Mesodermal cell (in vitro differentiated cells): Measurements from ENCODE around the gene SRGAP1.

Experiments used
- H3K27ac ChIP-seq: 2 replicates; pipeline ENCODE4 v1.7.0; 2013; ENCODE audit warnings: mild to moderate bottlenecking, low read depth, low read length, moderate library complexity; ENCODE audit not compliant: severe bottlenecking
- H3K36me3 ChIP-seq: 2 replicates; pipeline ENCODE4 v1.7.1; 2013; ENCODE audit warnings: mild to moderate bottlenecking, low read length, moderate library complexity; ENCODE audit not compliant: control insufficient read depth, insufficient read depth
- H3K4me1 ChIP-seq: one replicate; pipeline ENCODE4 v1.7.1; 2013; ENCODE audit warnings: mild to moderate bottlenecking, low read length; ENCODE audit not compliant: insufficient read depth, control insufficient read depth, poor library complexity, severe bottlenecking
- H3K4me3 ChIP-seq: 2 replicates; pipeline ENCODE4 v1.7.0; 2013; ENCODE audit warnings: low read length, control low read depth, mild to moderate bottlenecking; ENCODE audit not compliant: insufficient read depth, poor library complexity, severe bottlenecking; ENCODE audit errors: extremely low read depth
- H3K9me3 ChIP-seq: 2 replicates; pipeline ENCODE4 v1.7.1; 2013; ENCODE audit warnings: mild to moderate bottlenecking, low read length, moderate library complexity; ENCODE audit not compliant: control insufficient read depth
- WGBS, 2 experiments: methylation state at CpG; one replicate each; pipeline ENCODE4 v1.1.5; 2013; ENCODE audit warnings: missing lambda C conversion rate in 2 of 2; ENCODE audit not compliant: insufficient coverage in 2 of 2; 5-methylcytosine and 5-hydroxymethylcytosine counted together

SRGAP1 gene

DNA sequence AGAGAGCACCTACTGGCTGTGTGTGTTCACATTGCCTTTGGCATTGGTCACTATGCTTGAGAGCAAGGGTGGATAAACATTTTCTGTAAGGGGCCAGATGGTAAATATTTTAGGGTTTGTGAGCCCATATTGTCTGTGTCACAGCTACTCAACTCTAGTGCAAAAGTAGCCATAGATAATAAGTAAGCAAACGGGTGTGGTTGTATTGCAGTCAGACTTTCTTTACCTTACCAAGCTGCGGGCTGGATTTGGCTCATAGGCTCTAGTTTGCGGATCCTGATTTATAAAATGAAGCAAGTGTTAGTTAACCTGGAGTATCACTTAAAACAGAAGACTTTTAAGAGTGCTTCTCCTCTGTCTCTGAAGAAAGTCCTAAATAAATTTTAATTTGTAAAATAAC, 208.6 kb downstream of the SRGAP1 start:
- no peak overlapping the region for H3K4me3 ChIP-seq
- H3K36me3 ChIP-seq, result peaks cover 4% of the 10 kb centered on the region
- WGBS, 2 experiments, result 90% methylated on average over 2 of the region's 3 CpGs; no CpG with 5 or more reads in 1 of the 2 experiments
- no peak overlapping the region for H3K27ac ChIP-seq
- H3K4me1 ChIP-seq, result no peaks in the 10 kb centered on the region
- no peaks in the 10 kb centered on the region for H3K9me3 ChIP-seq

DNA sequence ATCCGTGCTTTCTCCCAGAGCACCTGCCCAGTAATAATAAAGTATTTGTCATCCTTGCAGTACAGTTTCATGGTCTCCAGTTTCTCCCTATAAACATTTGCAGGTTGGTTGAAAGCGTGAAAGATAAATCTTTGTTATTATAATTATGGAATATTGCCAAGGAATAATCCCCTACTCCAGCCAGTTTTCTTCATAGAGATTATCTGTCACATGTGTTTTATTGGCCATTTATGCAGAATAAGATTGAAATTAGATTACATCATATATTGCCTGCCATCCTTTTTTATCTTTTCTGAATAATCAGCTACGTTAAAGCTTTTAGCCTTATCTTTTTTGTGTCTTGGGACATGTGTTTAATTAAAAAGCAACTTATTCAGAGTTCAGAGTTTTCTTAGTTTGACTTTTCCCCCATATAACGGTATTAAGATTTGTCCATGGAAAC, 209.6 kb downstream of the SRGAP1 start:
- no peaks in the 10 kb centered on the region for H3K9me3 ChIP-seq
- 86% methylated on average over 1 of the region's 4 CpGs; no CpG with 5 or more reads in 1 of the 2 experiments for WGBS, 2 experiments
- peaks cover 4% of the 10 kb centered on the region for H3K36me3 ChIP-seq

DNA sequence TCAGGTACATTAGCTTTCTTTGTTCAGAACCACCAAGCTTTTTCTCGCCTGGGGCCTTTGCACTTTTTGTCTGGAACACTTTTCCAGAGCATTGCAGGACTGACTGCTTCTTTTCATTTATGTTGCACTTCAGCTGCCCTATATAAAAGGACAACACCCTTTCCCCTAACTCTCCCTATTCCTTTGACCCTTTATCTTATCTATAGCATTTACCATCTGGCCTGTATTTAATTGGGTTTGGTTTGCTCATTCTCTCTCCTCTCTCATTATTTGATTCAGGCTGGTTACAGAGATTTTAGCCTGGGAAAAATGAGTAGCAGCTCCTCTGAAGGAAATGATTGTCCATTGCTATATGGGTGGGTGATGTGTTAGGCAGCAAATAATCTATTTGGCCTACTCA, 212.2 kb downstream of the SRGAP1 start:
- no peaks in the 10 kb centered on the region for H3K4me1 ChIP-seq
- no peak overlapping the region for H3K27ac ChIP-seq
- peaks cover 4% of the 10 kb centered on the region for H3K36me3 ChIP-seq
- 94% methylated on average over 1 of the region's 1 CpG; no CpG with 5 or more reads in 1 of the 2 experiments for WGBS, 2 experiments
- no peak overlapping the region for H3K4me3 ChIP-seq
- no peaks in the 10 kb centered on the region for H3K9me3 ChIP-seq

More for the DNA sequence above, 209.6 kb downstream of the SRGAP1 start:
- Histone ChIP-seq H3K4me1 (no peaks in the 10 kb centered on the region), H3K4me3 (no peak overlapping the region), H3K27ac (no peak overlapping the region)

DNA sequence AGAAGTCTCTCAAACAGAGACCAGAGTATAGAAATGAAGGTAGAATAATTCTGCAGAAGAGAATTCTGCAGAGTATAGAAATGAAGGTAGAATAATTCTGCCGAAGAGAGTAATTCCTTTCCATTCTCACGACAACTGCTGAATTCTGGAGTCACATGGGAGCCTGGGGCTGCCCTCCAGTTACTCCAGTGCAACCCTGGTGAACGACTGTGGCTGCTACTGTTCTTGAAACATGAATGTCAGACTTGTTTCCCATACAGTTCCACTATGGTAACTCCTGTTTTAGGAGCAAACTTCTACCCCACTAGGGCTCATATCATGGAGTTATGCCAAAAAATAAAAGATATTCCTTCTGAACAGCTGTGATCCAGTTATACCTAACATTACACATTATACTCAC, 213.2 kb downstream of the SRGAP1 start:
- no peaks in the 10 kb centered on the region for H3K4me1 ChIP-seq
- peaks cover 4% of the 10 kb centered on the region for H3K36me3 ChIP-seq
- no peaks in the 10 kb centered on the region for H3K9me3 ChIP-seq
- H3K27ac ChIP-seq, result no peak overlapping the region
- 84 to 100% methylated on average over 2 to 3 of the region's 3 CpGs for WGBS, 2 experiments
- H3K4me3 ChIP-seq, result no peak overlapping the region

DNA sequence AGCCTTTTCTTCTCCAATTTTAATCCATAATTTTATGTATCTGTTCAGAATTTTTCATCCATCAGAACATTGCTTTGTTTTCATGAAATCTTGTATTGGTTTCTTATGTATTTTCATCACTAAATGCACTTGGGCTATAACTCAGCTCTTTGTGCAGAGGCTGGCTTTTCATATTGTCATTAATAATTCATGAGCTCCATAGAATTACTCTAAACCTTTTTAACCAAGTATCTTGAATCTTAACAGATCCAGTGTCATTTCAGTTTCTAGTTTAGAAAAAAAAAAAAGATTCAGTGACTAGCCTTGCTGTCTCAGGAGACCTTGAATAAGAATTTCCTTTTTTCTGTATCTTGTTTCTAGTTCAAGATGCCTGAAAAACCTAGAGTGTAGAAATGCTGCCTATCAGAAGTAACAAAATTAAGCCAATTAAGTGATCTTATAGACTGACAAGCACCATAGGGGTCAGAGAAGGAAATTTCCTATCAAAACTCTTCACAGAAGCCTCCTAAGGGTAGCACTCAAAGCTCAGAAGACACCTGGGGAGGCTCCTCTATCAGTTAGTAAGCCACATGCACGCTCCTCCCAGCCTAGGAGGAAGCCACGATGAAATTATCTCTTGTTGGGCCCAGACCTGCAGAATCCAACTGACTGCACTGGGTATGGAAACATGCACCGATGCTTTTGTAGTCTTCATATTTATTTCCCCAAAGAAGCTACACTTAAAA, 214.2 kb downstream of the SRGAP1 start:
- Histone ChIP-seq H3K4me1 (no peaks in the 10 kb centered on the region), H3K27ac (no peak overlapping the region)
- 67% methylated on average over 2 to 3 of the region's 3 CpGs for WGBS, 2 experiments

DNA sequence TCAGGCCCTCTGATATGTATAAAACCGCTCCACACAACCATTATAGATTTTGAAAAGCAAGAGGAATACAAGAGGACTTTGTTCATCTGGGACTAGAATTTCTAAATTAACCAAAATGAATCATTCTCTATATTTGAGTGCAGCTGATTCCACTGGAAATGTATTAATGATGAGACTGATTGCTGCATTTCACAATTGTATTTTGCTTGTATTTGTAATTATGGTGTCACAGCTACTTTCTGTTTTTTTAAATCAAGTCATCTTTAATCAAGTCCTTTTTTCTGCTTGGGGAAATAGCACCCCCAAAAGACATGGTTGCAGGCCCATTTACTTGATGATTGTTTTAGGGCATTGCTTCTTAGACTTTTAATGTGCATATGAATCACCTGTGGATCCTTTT, 215.2 kb downstream of the SRGAP1 start:
- WGBS, 2 experiments, result no CpG with 5 or more reads among the region's 1 CpG

More for the DNA sequence above, 214.2 kb downstream of the SRGAP1 start:
- Histone ChIP-seq H3K36me3 (peaks cover 7% of the 10 kb centered on the region), H3K4me3 (no peak overlapping the region), H3K9me3 (no peaks in the 10 kb centered on the region)

DNA sequence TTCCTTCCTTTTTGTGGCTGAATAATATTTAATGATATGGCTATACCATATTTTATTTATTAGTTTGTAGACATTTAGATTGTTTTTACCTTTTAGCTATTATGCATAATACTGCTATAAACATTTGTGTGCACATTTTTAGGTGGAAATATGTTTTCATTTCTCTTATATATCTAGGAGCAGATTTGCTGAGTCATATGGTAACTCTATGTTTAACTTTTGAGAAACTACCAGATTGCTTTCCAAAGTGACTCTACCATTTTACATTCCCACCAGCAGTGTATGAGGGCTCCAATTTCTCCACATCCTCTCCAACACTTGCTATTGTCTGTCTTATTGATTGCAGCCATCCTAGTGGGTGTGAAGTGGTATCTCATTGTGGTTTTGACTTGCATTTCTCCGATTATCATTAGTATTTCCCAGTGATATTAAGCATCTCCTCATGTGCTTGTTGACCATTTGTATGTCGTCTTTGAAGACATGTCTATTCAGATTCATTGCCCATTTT, 217.4 kb downstream of the SRGAP1 start:
- Histone ChIP-seq H3K27ac (no peak overlapping the region), H3K9me3 (no peaks in the 10 kb centered on the region), H3K4me1 (no peaks in the 10 kb centered on the region), H3K4me3 (no peak overlapping the region), H3K36me3 (peaks cover 16% of the 10 kb centered on the region)
- no CpG with 5 or more reads among the region's 2 CpGs for WGBS, 2 experiments

More for the DNA sequence above, 215.2 kb downstream of the SRGAP1 start:
- H3K4me1 ChIP-seq, result no peaks in the 10 kb centered on the region
- no peaks in the 10 kb centered on the region for H3K9me3 ChIP-seq
- H3K27ac ChIP-seq, result no peak overlapping the region
- H3K36me3 ChIP-seq, result peaks cover 9% of the 10 kb centered on the region
- H3K4me3 ChIP-seq, result no peak overlapping the region

DNA sequence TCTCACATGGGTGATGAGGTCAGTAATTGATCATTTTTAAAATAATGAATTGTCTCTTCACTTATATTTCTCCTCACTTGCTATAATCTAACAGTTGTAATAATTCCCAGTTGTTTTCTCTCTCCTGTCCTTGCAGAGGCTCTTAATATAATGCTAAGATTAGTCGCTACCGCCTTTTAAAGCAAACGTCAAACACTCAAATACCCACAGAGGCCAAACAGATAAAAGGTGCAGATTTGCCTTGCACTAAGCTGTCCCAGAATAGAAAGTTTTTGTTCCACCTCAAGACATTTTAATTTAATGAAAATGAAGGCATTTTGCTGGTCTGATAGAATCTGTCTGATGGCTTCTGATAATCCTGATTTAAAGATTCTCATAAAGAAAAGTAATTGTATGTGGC, 218.6 kb downstream of the SRGAP1 start:
- 93% methylated on average over 3 of the region's 3 CpGs; no CpG with 5 or more reads in 1 of the 2 experiments for WGBS, 2 experiments
- Histone ChIP-seq H3K36me3 (peaks cover 16% of the 10 kb centered on the region), H3K9me3 (no peaks in the 10 kb centered on the region)

DNA sequence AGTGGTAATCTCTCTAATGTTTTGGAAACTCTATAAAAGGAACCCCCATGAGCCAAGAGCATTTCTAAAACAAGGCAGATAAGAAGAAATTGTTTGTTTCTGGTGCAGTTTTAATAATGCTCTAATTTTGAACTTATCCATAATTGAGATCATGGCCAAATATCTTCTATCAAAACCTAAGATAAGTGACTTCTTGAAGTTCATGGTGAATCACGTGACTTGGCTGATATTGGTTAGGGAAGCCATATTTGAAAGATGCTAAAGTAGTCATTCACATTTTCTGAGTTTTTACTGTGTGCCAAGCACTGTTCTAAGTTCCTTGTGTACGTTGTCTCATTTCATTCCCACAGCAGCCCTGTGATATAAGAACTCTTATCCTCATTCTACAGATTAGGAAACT, 219.7 kb downstream of the SRGAP1 start:
- Histone ChIP-seq H3K36me3 (peaks cover 16% of the 10 kb centered on the region), H3K9me3 (no peaks in the 10 kb centered on the region), H3K4me1 (no peaks in the 10 kb centered on the region), H3K4me3 (no peak overlapping the region), H3K27ac (no peak overlapping the region)
- 100% methylated on average over 1 of the region's 2 CpGs; no CpG with 5 or more reads in 1 of the 2 experiments for WGBS, 2 experiments

More for the DNA sequence above, 218.6 kb downstream of the SRGAP1 start:
- no peaks in the 10 kb centered on the region for H3K4me1 ChIP-seq
- no peak overlapping the region for H3K27ac ChIP-seq
- H3K4me3 ChIP-seq, result no peak overlapping the region

DNA sequence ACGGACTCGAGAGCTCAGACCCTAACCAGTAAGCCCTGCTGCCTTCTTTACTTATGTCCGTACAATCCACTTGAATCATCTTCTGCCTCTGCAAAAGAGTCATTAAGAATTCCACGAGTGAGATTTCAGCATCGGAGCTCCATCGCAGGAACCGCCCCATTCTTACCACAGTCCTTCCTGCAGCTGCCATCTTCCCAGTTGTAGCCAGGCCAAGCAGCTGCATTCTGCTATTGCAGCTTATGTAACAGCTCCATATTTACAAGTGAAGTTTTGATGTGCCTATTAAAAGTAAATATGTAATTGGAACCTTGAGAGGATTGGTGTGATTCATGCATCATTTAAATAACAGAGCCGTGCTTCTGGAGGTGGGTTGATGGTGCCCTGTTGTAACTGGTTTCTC, 220.2 kb downstream of the SRGAP1 start:
- peaks cover 16% of the 10 kb centered on the region for H3K36me3 ChIP-seq
- 90 to 99% methylated on average over 8 of the region's 8 CpGs for WGBS, 2 experiments

DNA sequence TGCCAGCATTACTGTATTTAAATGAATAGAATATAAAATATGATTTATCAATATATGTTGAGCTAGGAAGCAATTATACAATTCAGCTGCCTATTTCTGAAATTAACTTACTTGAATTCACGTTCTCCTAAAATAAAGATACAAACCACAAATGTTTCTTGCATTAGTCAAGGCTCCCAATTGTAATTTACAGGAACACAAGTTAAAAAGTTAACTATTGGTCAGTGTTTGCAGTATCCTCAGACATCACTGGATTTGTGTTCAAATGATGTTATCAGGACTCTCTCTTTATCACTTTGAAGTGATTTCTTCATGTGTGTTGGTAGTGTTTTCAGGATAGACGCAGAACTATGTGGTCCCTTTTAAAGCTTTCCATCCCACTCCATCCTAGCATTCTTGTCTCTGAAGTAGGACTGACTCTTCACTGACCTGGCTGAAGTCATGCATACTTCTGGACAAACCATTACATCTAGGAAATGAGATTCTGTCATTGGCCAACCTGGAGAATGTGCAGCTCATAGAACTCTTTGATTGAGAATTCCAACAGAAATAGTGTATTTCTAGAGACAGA, 221.5 kb downstream of the SRGAP1 start:
- no peaks in the 10 kb centered on the region for H3K4me1 ChIP-seq
- no peak overlapping the region for H3K4me3 ChIP-seq
- no peak overlapping the region for H3K27ac ChIP-seq
- H3K36me3 ChIP-seq, result peaks cover 18% of the 10 kb centered on the region
- WGBS, 2 experiments, result no CpG with 5 or more reads among the region's 2 CpGs
- no peaks in the 10 kb centered on the region for H3K9me3 ChIP-seq

More for the DNA sequence above, 220.2 kb downstream of the SRGAP1 start:
- H3K9me3 ChIP-seq, result no peaks in the 10 kb centered on the region
- no peaks in the 10 kb centered on the region for H3K4me1 ChIP-seq
- H3K27ac ChIP-seq, result no peak overlapping the region
- H3K4me3 ChIP-seq, result no peak overlapping the region
